HepG2 (cell line): ENCODE results near the gene FDPS. TPM values are rescaled to one million over a fixed set of nuclear protein-coding genes. Genes with fewer than 3 reads are reported as not detected.

Source experiments
- ARHGAP35 ChIP-seq: sonication (generic); formaldehyde crosslinking; IDR thresholded peaks from 2 replicates; pipeline ENCODE4 v1.9.0; 2022; ENCODE audit warnings: mild to moderate bottlenecking, inconsistent platforms, moderate library complexity, missing genetic modification reagents, borderline replicate concordance
- ATF6 ChIP-seq: sonication (generic); formaldehyde crosslinking; conservative IDR thresholded peaks from 2 replicates; pipeline ENCODE4 v1.4.0; 2020; ENCODE audit warnings: missing genetic modification reagents
- NKX3-1 ChIP-seq: sonication (generic); formaldehyde crosslinking; IDR thresholded peaks from 2 replicates; pipeline ENCODE4 v1.5.0; 2020; ENCODE audit warnings: missing genetic modification reagents
- PHF5A ChIP-seq: IDR thresholded peaks from one replicate; pipeline ENCODE4 v1.6.1; 2018; ENCODE audit warnings: low read depth, missing genetic modification reagents; ENCODE audit not compliant: unreplicated experiment
- SOX6 ChIP-seq, 2 experiments: fragments of 450-650 bp in 1 of 2; sonication (generic) in 1 of 2; formaldehyde crosslinking in 1 of 2; IDR thresholded peaks; 2 replicates each; pipeline versions ENCODE4 v1.4.0 to v1.6.1; 2017 to 2020; ENCODE audit warnings: antibody characterized with exemption in 1 of 2, mild to moderate bottlenecking in 1 of 2, missing genetic modification reagents in 1 of 2
- SP1 ChIP-seq, 2 experiments: fragments of 450-650 bp in 1 of 2; sonication (generic) in 1 of 2; formaldehyde crosslinking in 1 of 2; IDR thresholded peaks; 2 replicates each; pipeline versions ENCODE4 v1.4.0 to v1.6.1; 2016 to 2020; ENCODE audit warnings: missing genetic modification reagents in 1 of 2
- TRIM22 ChIP-seq: fragments of 450-650 bp; IDR thresholded peaks from 2 replicates; pipeline ENCODE4 v1.6.1; 2017
- U2AF1 ChIP-seq: fragments of 200-400 bp; formaldehyde crosslinking; optimal IDR thresholded peaks from 2 replicates; pipeline ENCODE3; 2017; ENCODE audit warnings: mild to moderate bottlenecking, low read depth, low read length
- ZBTB7B ChIP-seq: sonication (generic); formaldehyde crosslinking; IDR thresholded peaks from 2 replicates; pipeline ENCODE4 v1.4.0; 2020; ENCODE audit warnings: missing genetic modification reagents
- ZNF207 ChIP-seq: fragments of 450-650 bp; IDR thresholded peaks from 2 replicates; pipeline ENCODE4 v1.6.1; 2016; ENCODE audit warnings: antibody characterized with exemption, borderline replicate concordance
- ZNF484 ChIP-seq: sonication (generic); formaldehyde crosslinking; IDR thresholded peaks from 2 replicates; pipeline ENCODE4 v1.5.1; 2020; ENCODE audit warnings: mild to moderate bottlenecking, low read depth, missing genetic modification reagents, borderline replicate concordance
- polyA plus RNA-seq, 8 experiments: library from polyadenylated mRNA; depleted of rRNA in 3 of 8; stranded (reverse) in 7 of 8; unstranded in 1 of 8; fragments of >200 nt; fragmentation: Illumina TruSeq in 4 of 8; extraction: Trizol in 4 of 8; gene quantifications; 2 replicates each; pipeline versions ENCODE4 v1.2.1 to v1.2.3, GENCODE V29; 2011 to 2016; ENCODE audit warnings: low read depth in 4 of 8, missing spikeins in 1 of 8, mixed read lengths in 1 of 8; ENCODE audit not compliant: insufficient read depth in 1 of 8
- total RNA-seq, 5 experiments: library from RNA; depleted of rRNA; stranded (reverse); fragments of >200 nt; fragmentation: Illumina TruSeq; extraction: Trizol; gene quantifications; 2 replicates each; pipeline ENCODE4 v1.2.3, GENCODE V29; 2016; ENCODE audit warnings: low read depth in 1 of 5
- TF ChIP-seq, protein P1 (sequence below), 2 experiments: sonication (generic) in 1 of 2; formaldehyde crosslinking in 1 of 2; IDR thresholded peaks; 2 replicates each; pipeline versions ENCODE4 v1.4.0 to v1.6.1; 2016 to 2020; ENCODE audit warnings: borderline replicate concordance in 1 of 2, low read depth in 1 of 2, mild to moderate bottlenecking in 1 of 2, missing genetic modification reagents in 1 of 2
- TF ChIP-seq, protein P2 (sequence below): sonication (generic); formaldehyde crosslinking; IDR thresholded peaks from 2 replicates; pipeline ENCODE4 v1.8.0; 2022; ENCODE audit warnings: missing genetic modification reagents, mild to moderate bottlenecking, borderline replicate concordance
- TF ChIP-seq, protein P3 (sequence below): sonication (generic); formaldehyde crosslinking; IDR thresholded peaks from 2 replicates; pipeline ENCODE4 v1.4.0; 2020; ENCODE audit warnings: missing genetic modification reagents, mild to moderate bottlenecking, borderline replicate concordance

FDPS gene
- total and polyA plus RNA-seq, 2 of the 13 experiments (the other 11 are each of a cell fraction or from before 2014, with no cell fraction given), result 264 to 519 TPM

DNA sequence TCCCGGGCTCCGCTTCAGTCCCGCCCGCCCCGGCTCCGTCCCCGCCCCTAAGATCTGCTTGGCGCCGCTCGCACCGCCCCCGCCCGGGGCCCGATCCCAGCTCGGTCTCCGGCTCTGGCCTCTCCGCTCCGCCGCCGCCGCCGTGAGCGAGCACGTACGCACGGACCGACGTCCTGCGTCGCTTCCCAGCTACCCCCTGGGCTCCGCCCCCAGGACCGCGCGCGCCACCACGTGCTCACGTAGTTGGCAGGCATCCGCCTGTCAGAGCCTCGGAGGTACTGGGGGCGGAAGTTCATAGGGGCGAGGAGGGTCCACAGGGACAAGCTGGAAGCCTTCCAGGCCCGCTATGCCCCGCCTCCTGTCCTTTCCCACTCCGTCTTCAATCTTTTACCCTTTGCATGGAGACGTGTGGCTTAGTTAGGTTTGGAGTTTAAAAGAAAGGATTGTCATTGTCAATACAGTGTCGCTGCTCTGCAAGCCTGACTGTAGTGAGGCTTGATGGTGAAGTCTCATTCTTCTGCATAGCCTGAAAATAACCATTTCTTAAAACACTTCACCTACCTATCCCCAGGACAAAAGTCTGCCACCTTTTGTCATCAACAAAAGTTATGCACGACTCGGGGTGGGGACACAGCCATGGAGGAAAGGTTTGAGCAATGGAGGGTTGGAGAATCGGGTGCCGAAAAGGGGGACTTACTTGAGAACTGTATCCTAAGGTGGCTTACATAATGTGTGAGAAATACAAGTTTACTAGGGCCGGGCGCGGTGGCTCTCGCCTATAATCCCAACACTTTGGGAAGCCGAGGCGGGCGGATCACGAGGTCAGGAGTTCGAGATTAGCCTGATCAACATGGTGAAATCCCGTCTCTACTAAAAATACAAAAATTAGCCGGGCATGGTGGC lies 35.1 kb upstream of the FDPS start, which contains the start of gene CLK2 (continued):
- TF ChIP-seq, protein P1, sequence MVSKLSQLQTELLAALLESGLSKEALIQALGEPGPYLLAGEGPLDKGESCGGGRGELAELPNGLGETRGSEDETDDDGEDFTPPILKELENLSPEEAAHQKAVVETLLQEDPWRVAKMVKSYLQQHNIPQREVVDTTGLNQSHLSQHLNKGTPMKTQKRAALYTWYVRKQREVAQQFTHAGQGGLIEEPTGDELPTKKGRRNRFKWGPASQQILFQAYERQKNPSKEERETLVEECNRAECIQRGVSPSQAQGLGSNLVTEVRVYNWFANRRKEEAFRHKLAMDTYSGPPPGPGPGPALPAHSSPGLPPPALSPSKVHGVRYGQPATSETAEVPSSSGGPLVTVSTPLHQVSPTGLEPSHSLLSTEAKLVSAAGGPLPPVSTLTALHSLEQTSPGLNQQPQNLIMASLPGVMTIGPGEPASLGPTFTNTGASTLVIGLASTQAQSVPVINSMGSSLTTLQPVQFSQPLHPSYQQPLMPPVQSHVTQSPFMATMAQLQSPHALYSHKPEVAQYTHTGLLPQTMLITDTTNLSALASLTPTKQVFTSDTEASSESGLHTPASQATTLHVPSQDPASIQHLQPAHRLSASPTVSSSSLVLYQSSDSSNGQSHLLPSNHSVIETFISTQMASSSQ (IDR thresholded peaks at IDR 0.05; ENCODE audit: low read depth), result no peak
- TF ChIP-seq, protein P1 (CRISPR knock-in tag; IDR thresholded peaks at IDR 0.05; ENCODE audit: borderline replicate concordance), result peak; percentile 71; the same call in 1 of the 2 replicates
- TF ChIP-seq U2AF1 (no peak), SOX6 (IDR thresholded peaks at IDR 0.05) (no peak), SOX6 (CRISPR knock-in tag; IDR thresholded peaks at IDR 0.05) (peak; percentile 54), ZBTB7B (CRISPR knock-in tag) (0 out of 2 replicates have a peak, but pooled peaks have one; percentile 59), ATF6 (no peak), ZNF484 (CRISPR knock-in tag) (no peak), ARHGAP35 (CRISPR knock-in tag) (0 out of 2 replicates have a peak, but pooled peaks have one; percentile 55), TRIM22 (no peak), PHF5A (CRISPR knock-in tag) (no peak), NKX3-1 (CRISPR knock-in tag) (no peak), ZNF207 (no peak), SP1 (IDR thresholded peaks at IDR 0.05) (no peak), SP1 (CRISPR knock-in tag; IDR thresholded peaks at IDR 0.05) (peak; percentile 90)
- TF ChIP-seq, protein P2, sequence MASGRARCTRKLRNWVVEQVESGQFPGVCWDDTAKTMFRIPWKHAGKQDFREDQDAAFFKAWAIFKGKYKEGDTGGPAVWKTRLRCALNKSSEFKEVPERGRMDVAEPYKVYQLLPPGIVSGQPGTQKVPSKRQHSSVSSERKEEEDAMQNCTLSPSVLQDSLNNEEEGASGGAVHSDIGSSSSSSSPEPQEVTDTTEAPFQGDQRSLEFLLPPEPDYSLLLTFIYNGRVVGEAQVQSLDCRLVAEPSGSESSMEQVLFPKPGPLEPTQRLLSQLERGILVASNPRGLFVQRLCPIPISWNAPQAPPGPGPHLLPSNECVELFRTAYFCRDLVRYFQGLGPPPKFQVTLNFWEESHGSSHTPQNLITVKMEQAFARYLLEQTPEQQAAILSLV (CRISPR knock-in tag), result no peak
- TF ChIP-seq, protein P3, sequence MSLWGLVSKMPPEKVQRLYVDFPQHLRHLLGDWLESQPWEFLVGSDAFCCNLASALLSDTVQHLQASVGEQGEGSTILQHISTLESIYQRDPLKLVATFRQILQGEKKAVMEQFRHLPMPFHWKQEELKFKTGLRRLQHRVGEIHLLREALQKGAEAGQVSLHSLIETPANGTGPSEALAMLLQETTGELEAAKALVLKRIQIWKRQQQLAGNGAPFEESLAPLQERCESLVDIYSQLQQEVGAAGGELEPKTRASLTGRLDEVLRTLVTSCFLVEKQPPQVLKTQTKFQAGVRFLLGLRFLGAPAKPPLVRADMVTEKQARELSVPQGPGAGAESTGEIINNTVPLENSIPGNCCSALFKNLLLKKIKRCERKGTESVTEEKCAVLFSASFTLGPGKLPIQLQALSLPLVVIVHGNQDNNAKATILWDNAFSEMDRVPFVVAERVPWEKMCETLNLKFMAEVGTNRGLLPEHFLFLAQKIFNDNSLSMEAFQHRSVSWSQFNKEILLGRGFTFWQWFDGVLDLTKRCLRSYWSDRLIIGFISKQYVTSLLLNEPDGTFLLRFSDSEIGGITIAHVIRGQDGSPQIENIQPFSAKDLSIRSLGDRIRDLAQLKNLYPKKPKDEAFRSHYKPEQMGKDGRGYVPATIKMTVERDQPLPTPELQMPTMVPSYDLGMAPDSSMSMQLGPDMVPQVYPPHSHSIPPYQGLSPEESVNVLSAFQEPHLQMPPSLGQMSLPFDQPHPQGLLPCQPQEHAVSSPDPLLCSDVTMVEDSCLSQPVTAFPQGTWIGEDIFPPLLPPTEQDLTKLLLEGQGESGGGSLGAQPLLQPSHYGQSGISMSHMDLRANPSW, result no peak
